H9 (cell line): Measurements from ENCODE around the gene ZNF664. TPM values are rescaled to one million over a fixed set of nuclear protein-coding genes. Genes with fewer than 3 reads are reported as not detected.

Source experiments
- DNase-seq: peaks from one replicate; pipeline ENCODE4 v3.0.0-alpha.2; 2017
- H2AFZ ChIP-seq: one replicate; pipeline ENCODE4 v1.6.1; 2013; ENCODE audit warnings: mild to moderate bottlenecking, low read length, control low read depth, moderate library complexity
- H2AK5ac ChIP-seq: 2 replicates; pipeline ENCODE4 v1.6.1; 2013; ENCODE audit warnings: low read length, control low read depth, mixed read lengths; ENCODE audit not compliant: insufficient read length
- H2BK120ac ChIP-seq: one replicate; pipeline ENCODE4 v1.6.1; 2013; ENCODE audit warnings: low read depth, mild to moderate bottlenecking, low read length, control low read depth, inconsistent platforms; ENCODE audit not compliant: poor library complexity, severe bottlenecking
- H2BK12ac ChIP-seq: 2 replicates; pipeline ENCODE4 v1.6.1; 2013; ENCODE audit warnings: low read length, control low read depth, mixed read lengths, low read depth; ENCODE audit not compliant: insufficient read length
- H2BK15ac ChIP-seq: 2 replicates; pipeline ENCODE4 v1.6.1; 2013; ENCODE audit warnings: low read depth, low read length, control low read depth
- H2BK20ac ChIP-seq: one replicate; pipeline ENCODE4 v1.6.1; 2013; ENCODE audit warnings: low read depth, mild to moderate bottlenecking, low read length, control low read depth, inconsistent platforms; ENCODE audit not compliant: poor library complexity, severe bottlenecking
- H2BK5ac ChIP-seq: 2 replicates; pipeline ENCODE4 v1.6.1; 2013; ENCODE audit warnings: low read length, control low read depth, mixed read lengths; ENCODE audit not compliant: insufficient read length
- H3K14ac ChIP-seq: 2 replicates; pipeline ENCODE4 v1.6.1; 2013; ENCODE audit warnings: low read length, control low read depth; ENCODE audit not compliant: insufficient read depth
- H3K18ac ChIP-seq: 2 replicates; pipeline ENCODE4 v1.6.1; 2013; ENCODE audit warnings: low read depth, mild to moderate bottlenecking, mixed read lengths, low read length, control low read depth; ENCODE audit not compliant: insufficient read length
- H3K23ac ChIP-seq: 2 replicates; pipeline ENCODE4 v1.6.1; 2013; ENCODE audit warnings: low read length, control low read depth, mixed read lengths, low read depth; ENCODE audit not compliant: insufficient read length
- H3K23me2 ChIP-seq: 2 replicates; pipeline ENCODE4 v1.6.1; 2013; ENCODE audit warnings: low read depth, mild to moderate bottlenecking, mixed read lengths, low read length, control low read depth; ENCODE audit not compliant: insufficient read length, poor library complexity, severe bottlenecking
- H3K27ac ChIP-seq: 2 replicates; pipeline ENCODE4 v1.5.1; 2013; ENCODE audit warnings: low read length, control low read depth, mixed read lengths, low read depth; ENCODE audit not compliant: insufficient read length
- H3K27me3 ChIP-seq: 2 replicates; pipeline ENCODE4 v1.6.1; 2013; ENCODE audit warnings: low read length, control low read depth, inconsistent platforms; ENCODE audit not compliant: insufficient read depth
- H3K4ac ChIP-seq: 2 replicates; pipeline ENCODE4 v1.6.1; 2013; ENCODE audit warnings: low read depth, mild to moderate bottlenecking, control low read depth, inconsistent platforms, low read length, moderate library complexity
- H3K4me1 ChIP-seq: 2 replicates; pipeline ENCODE4 v1.6.1; 2013; ENCODE audit warnings: low read length, control low read depth, inconsistent platforms; ENCODE audit not compliant: insufficient read depth
- H3K4me2 ChIP-seq: 2 replicates; pipeline ENCODE4 v1.6.1; 2013; ENCODE audit warnings: low read length, control low read depth, mixed read lengths; ENCODE audit not compliant: insufficient read length, insufficient read depth
- H3K56ac ChIP-seq: 2 replicates; pipeline ENCODE4 v1.6.1; 2013; ENCODE audit warnings: low read depth, mild to moderate bottlenecking, mixed read lengths, low read length, control low read depth; ENCODE audit not compliant: insufficient read length
- H3K79me1 ChIP-seq: 2 replicates; pipeline ENCODE4 v1.6.1; 2013; ENCODE audit warnings: low read depth, mild to moderate bottlenecking, moderate library complexity, low read length, control low read depth, inconsistent platforms; ENCODE audit not compliant: insufficient read depth, poor library complexity, severe bottlenecking
- H3K79me2 ChIP-seq: 2 replicates; pipeline ENCODE4 v1.6.1; 2013; ENCODE audit warnings: low read length, control low read depth, inconsistent platforms; ENCODE audit not compliant: insufficient read depth
- H3K9ac ChIP-seq: 2 replicates; pipeline ENCODE4 v1.6.1; 2013; ENCODE audit warnings: low read length, control low read depth, mixed read lengths; ENCODE audit not compliant: insufficient read length; ENCODE audit errors: extremely low read depth
- H3K9me3 ChIP-seq: one replicate; pipeline ENCODE4 v1.6.1; 2013; ENCODE audit warnings: low read depth, low read length, inconsistent platforms; ENCODE audit not compliant: control insufficient read depth
- H3T11ph ChIP-seq: one replicate; pipeline ENCODE4 v1.6.1; 2013; ENCODE audit warnings: mild to moderate bottlenecking, low read length, control low read depth, inconsistent platforms
- H4K20me1 ChIP-seq: one replicate; pipeline ENCODE4 v1.6.1; 2013; ENCODE audit not compliant: control insufficient read depth, insufficient read length, insufficient read depth
- H4K5ac ChIP-seq: 2 replicates; pipeline ENCODE4 v1.6.1; 2013; ENCODE audit warnings: low read depth, mild to moderate bottlenecking, mixed read lengths, low read length, control low read depth; ENCODE audit not compliant: insufficient read length
- H4K8ac ChIP-seq: replicated peaks from 2 replicates; pipeline ENCODE4 v1.6.1; 2013; ENCODE audit warnings: low read length, control low read depth, mixed read lengths, low read depth; ENCODE audit not compliant: insufficient read length
- H4K91ac ChIP-seq: 2 replicates; pipeline ENCODE4 v1.6.1; 2013; ENCODE audit warnings: low read depth, mild to moderate bottlenecking, moderate library complexity, mixed read lengths, low read length, control low read depth; ENCODE audit not compliant: insufficient read length
- H3K27ac Mint-ChIP-seq, 3 experiments: 2 replicates in 2 of 3; 3 replicates in 1 of 3; pipeline ENCODE4 v1.8.0; 2020 to 2021; ENCODE audit warnings: mixed read lengths in 3 of 3, mild to moderate bottlenecking in 1 of 3, moderate library complexity in 1 of 3
- H3K27me3 Mint-ChIP-seq: 2 replicates; pipeline ENCODE4 v1.8.0; 2021; ENCODE audit warnings: low read depth, mild to moderate bottlenecking, moderate library complexity, mixed read lengths
- H3K36me3 Mint-ChIP-seq, 3 experiments: 2 replicates in 2 of 3; 3 replicates in 1 of 3; pipeline ENCODE4 v1.8.0; 2020 to 2021; ENCODE audit warnings: low read depth in 3 of 3, mixed read lengths in 3 of 3; ENCODE audit not compliant: insufficient read depth in 1 of 3
- H3K4me1 Mint-ChIP-seq, 2 experiments: 2 replicates each; pipeline ENCODE4 v1.8.0; 2020; ENCODE audit warnings: mixed read lengths in 2 of 2
- H3K4me3 Mint-ChIP-seq, 2 experiments: 2 replicates in 1 of 2; 3 replicates in 1 of 2; pipeline ENCODE4 v1.8.0; 2020 to 2021; ENCODE audit warnings: mild to moderate bottlenecking in 2 of 2, mixed read lengths in 2 of 2, moderate library complexity in 1 of 2
- H3K9me3 Mint-ChIP-seq, 2 experiments: 2 replicates in 1 of 2; 3 replicates in 1 of 2; pipeline ENCODE4 v1.8.0; 2020; ENCODE audit warnings: mild to moderate bottlenecking in 2 of 2, mixed read lengths in 2 of 2, moderate library complexity in 1 of 2
- CTCF ChIP-seq: fragments of 200-600 bp; sonication (generic); conservative IDR thresholded peaks from 3 replicates; pipeline ENCODE4 v1.8.0; 2021; ENCODE audit warnings: antibody characterized with exemption, mild to moderate bottlenecking
- WGBS: extraction: QIAGEN DNeasy Blood & Tissue Kit; methylation state at CpG from one replicate; pipeline ENCODE4 v1.1.7; 2013; ENCODE audit warnings: missing lambda C conversion rate, low lambda C conversion rate, mixed read lengths; ENCODE audit not compliant: insufficient read length; ENCODE audit errors: extremely low coverage; 5-methylcytosine and 5-hydroxymethylcytosine counted together
- total RNA-seq: library from RNA; stranded (reverse); gene quantifications from 2 replicates; pipeline ENCODE4 v1.2.1, GENCODE V29; 2021

Gene ZNF664
- total RNA-seq, 1 experiment from 2014 or later: 29.5 TPM

GRCh38 chr12:124004233-124004875 is 31.3 kb downstream of the ZNF664 start:
- Histone ChIP-seq H3K14ac (no peak overlapping the region), H3K27me3 (no peaks in the 10 kb centered on the region), H2BK12ac (no peak overlapping the region), H3K27ac (no peak overlapping the region), H4K8ac (no peak overlapping the region), H3K4me2 (no peak overlapping the region), H3K9ac (no peak overlapping the region), H3K23me2 (no peaks in the 10 kb centered on the region), H2BK15ac (no peak overlapping the region), H2BK5ac (no peak overlapping the region), H3K18ac (no peak overlapping the region), H2BK20ac (no peak overlapping the region), H3T11ph (no peak overlapping the region), H3K23ac (no peak overlapping the region), H2BK120ac (no peak overlapping the region), H4K20me1 (no peaks in the 10 kb centered on the region), H2AFZ (no peak overlapping the region), H3K4me1 (no peaks in the 10 kb centered on the region; the same call in 1 of the 2 replicates), H3K79me1 (no peaks in the 10 kb centered on the region), H3K9me3 (no peaks in the 10 kb centered on the region), H3K79me2 (no peaks in the 10 kb centered on the region), H2AK5ac (no peak overlapping the region), H3K4ac (no peak overlapping the region), H3K56ac (no peak overlapping the region), H4K91ac (no peak overlapping the region), H4K5ac (no peak overlapping the region)
- no peak overlapping the region for H3K4me3 Mint-ChIP-seq
- no peak for DNase-seq
- no CpG with 5 or more reads among the region's 9 CpGs for WGBS
- peaks cover 11 to 18% of the 10 kb centered on the region in 2 experiments for H3K4me1 Mint-ChIP-seq
- H3K27me3 Mint-ChIP-seq: no peaks in the 10 kb centered on the region; the same call in 1 of the 2 replicates
- H3K9me3 Mint-ChIP-seq: no peaks in the 10 kb centered on the region
- no peak overlapping the region for H3K27ac Mint-ChIP-seq
- H3K36me3 Mint-ChIP-seq: no peaks in the 10 kb centered on the region; a peak in 1 of 7 replicates
- TF ChIP-seq CTCF: no peak
